SK-N-SH (cell line): Measurements from ENCODE around the gene CDH26. TPM values are rescaled to one million over a fixed set of nuclear protein-coding genes. Genes with fewer than 3 reads are reported as not detected.

ENCODE experiments used
- CTCF ChIA-PET: fragments of 300-600, 350-600 bp; formaldehyde crosslinking; extraction: SDS; loops from one replicate; lab custom pipeline; 2021; lab: Yijun Ruan, JAX
- POLR2A ChIA-PET: fragments of 350-600 bp; sonication (Branson Sonifier 250); formaldehyde crosslinking; extraction: SDS; loops from one replicate; lab custom pipeline; 2020; ENCODE audit warnings: antibody characterized with exemption, inconsistent platforms; lab: Yijun Ruan, JAX
- DNase-seq: peaks from one replicate; pipeline ENCODE4 v3.0.0; 2012
- H2AFZ ChIP-seq: fragments of 200-600 bp; sonication (generic); 2 replicates; pipeline ENCODE4 v1.8.1; 2016; ENCODE audit warnings: antibody characterized with exemption, mild to moderate bottlenecking, low read depth
- H3F3A ChIP-seq: fragments of 200-600 bp; sonication (generic); replicated peaks from 2 replicates; pipeline ENCODE3; 2016; ENCODE audit warnings: antibody characterized with exemption, mild to moderate bottlenecking; ENCODE audit not compliant: insufficient read depth
- H3K27ac ChIP-seq, 2 experiments: fragments of 200-500 bp in 1 of 2; fragments of 200-600 bp in 1 of 2; sonication (Bioruptor generic) in 1 of 2; sonication (generic), shearing (Covaris generic) in 1 of 2; 2 replicates each; pipeline versions ENCODE4 v1.5.1 to v1.6.1; 2014 to 2016; ENCODE audit warnings: low read depth in 2 of 2, inconsistent platforms in 1 of 2, low read length in 1 of 2, mild to moderate bottlenecking in 1 of 2, mixed read lengths in 1 of 2
- H3K27me3 ChIP-seq: fragments of 200-600 bp; sonication (generic), shearing (Covaris generic); 2 replicates; pipeline ENCODE4 v1.6.1; 2016; ENCODE audit warnings: mixed run types; ENCODE audit not compliant: insufficient read depth
- H3K36me3 ChIP-seq, 2 experiments: fragments of 200-500 bp in 1 of 2; fragments of 200-600 bp in 1 of 2; sonication (Bioruptor generic) in 1 of 2; sonication (generic) in 1 of 2; replicated peaks in 1 of 2; 2 replicates each; pipeline versions ENCODE3 to v1.5.1; 2014 to 2016; ENCODE audit warnings: low read length in 1 of 2, mild to moderate bottlenecking in 1 of 2; ENCODE audit not compliant: insufficient read depth in 2 of 2, control insufficient read depth in 1 of 2
- H3K4me1 ChIP-seq, 2 experiments: fragments of 200-500 bp in 1 of 2; fragments of 200-600 bp in 1 of 2; sonication (Bioruptor generic) in 1 of 2; sonication (generic), shearing (Covaris generic) in 1 of 2; 2 replicates each; pipeline versions ENCODE4 v1.5.1 to v1.6.1; 2014 to 2016; ENCODE audit warnings: low read depth in 1 of 2, low read length in 1 of 2, mixed run types in 1 of 2; ENCODE audit not compliant: insufficient read depth in 2 of 2, control insufficient read depth in 1 of 2
- H3K4me2 ChIP-seq: fragments of 200-600 bp; sonication (generic), shearing (Covaris generic); 2 replicates; pipeline ENCODE4 v1.6.1; 2017; ENCODE audit warnings: mixed run types
- H3K4me3 ChIP-seq, 2 experiments: fragments of 200-500 bp in 1 of 2; fragments of 200-600 bp in 1 of 2; sonication (Bioruptor generic) in 1 of 2; sonication (generic), shearing (Covaris generic) in 1 of 2; 2 replicates each; pipeline versions ENCODE4 v1.5.1 to v1.8.1; 2014 to 2016; ENCODE audit warnings: low read depth in 2 of 2, inconsistent platforms in 1 of 2, low read length in 1 of 2, mild to moderate bottlenecking in 1 of 2, mixed read lengths in 1 of 2, moderate library complexity in 1 of 2
- H3K79me2 ChIP-seq: fragments of 200-600 bp; sonication (generic); 2 replicates; pipeline ENCODE4 v1.8.1; 2017; ENCODE audit warnings: mild to moderate bottlenecking; ENCODE audit not compliant: insufficient read depth
- H3K9ac ChIP-seq: fragments of 200-600 bp; sonication (generic); 2 replicates; pipeline ENCODE4 v1.6.1; 2017; ENCODE audit warnings: mixed run types
- H3K9me2 ChIP-seq: fragments of 200-600 bp; sonication (generic); 2 replicates; pipeline ENCODE4 v1.6.1; 2017; ENCODE audit warnings: mixed run types
- H3K9me3 ChIP-seq: fragments of 200-600 bp; sonication (generic); 2 replicates; pipeline ENCODE4 v1.6.1; 2017; ENCODE audit warnings: mixed run types, mild to moderate bottlenecking, moderate library complexity
- H4K20me1 ChIP-seq: fragments of 200-600 bp; sonication (generic); 2 replicates; pipeline ENCODE4 v1.6.1; 2017; ENCODE audit warnings: mild to moderate bottlenecking, mixed run types; ENCODE audit not compliant: insufficient read depth
- CTCF ChIP-seq: fragments of 200-600 bp; sonication (generic); IDR thresholded peaks from 2 replicates; pipeline ENCODE4 v1.6.1; 2017; ENCODE audit warnings: antibody characterized with exemption, mild to moderate bottlenecking, moderate library complexity
- ELF1 ChIP-seq: IDR thresholded peaks from 2 replicates; pipeline ENCODE4 v1.4.0; 2012
- EZH2phosphoT487 ChIP-seq: fragments of 200-600 bp; sonication (generic); IDR thresholded peaks from 2 replicates; pipeline ENCODE4 v1.6.1; 2017; ENCODE audit warnings: low read depth, mixed run types, mild to moderate bottlenecking, antibody characterized with exemption, moderate library complexity, borderline replicate concordance
- FOXJ3 ChIP-seq: sonication (generic); formaldehyde crosslinking; IDR thresholded peaks from 2 replicates; pipeline ENCODE4 v1.5.1; 2020; ENCODE audit warnings: mild to moderate bottlenecking, missing genetic modification reagents
- MEF2A ChIP-seq: IDR thresholded peaks from 2 replicates; pipeline ENCODE4 v1.4.0; 2012; ENCODE audit warnings: low read depth, borderline replicate concordance
- MXI1 ChIP-seq: IDR thresholded peaks from 2 replicates; pipeline ENCODE4 v1.6.1; 2012; ENCODE audit warnings: mild to moderate bottlenecking, low read depth, low read length, improper control_type of control experiment
- NRF1 ChIP-seq: IDR thresholded peaks from 2 replicates; pipeline ENCODE4 v1.6.1; 2012; ENCODE audit warnings: low read depth, mild to moderate bottlenecking, low read length
- RCOR1 ChIP-seq: fragments of 150-350 bp; IDR thresholded peaks from 2 replicates; pipeline ENCODE4 v1.6.1; 2017; ENCODE audit warnings: antibody characterized with exemption, low read length
- RXRA ChIP-seq: IDR thresholded peaks from 2 replicates; pipeline ENCODE4 v1.4.0; 2012; ENCODE audit warnings: low read depth, mild to moderate bottlenecking, borderline replicate concordance
- SIN3A ChIP-seq: IDR thresholded peaks from 2 replicates; pipeline ENCODE4 v1.6.1; 2012; ENCODE audit warnings: low read depth, mild to moderate bottlenecking, low read length, moderate library complexity, borderline replicate concordance
- TCF12 ChIP-seq: IDR thresholded peaks from 2 replicates; pipeline ENCODE4 v1.4.0; 2012
- WGBS: methylation state at CpG from one replicate; pipeline ENCODE4 v1.1.6; 2017; ENCODE audit warnings: low lambda C conversion rate; 5-methylcytosine and 5-hydroxymethylcytosine counted together
- polyA plus RNA-seq, 3 experiments: library from polyadenylated mRNA; depleted of rRNA; stranded (reverse); fragments of >200 nt; gene quantifications; 2 replicates each; pipeline ENCODE4 v1.2.3, GENCODE V29; 2012
- TF ChIP-seq, protein P1 (sequence below): IDR thresholded peaks from 2 replicates; pipeline ENCODE4 v1.4.0; 2012; ENCODE audit warnings: low read depth, borderline replicate concordance
- TF ChIP-seq, protein P2 (sequence below): fragments of 150-350 bp; IDR thresholded peaks from 2 replicates; pipeline ENCODE4 v1.6.1; 2017; ENCODE audit warnings: antibody characterized with exemption, low read length, low read depth, borderline replicate concordance
- TF ChIP-seq, protein P3 (sequence below): fragments of 150-350 bp; IDR thresholded peaks from 2 replicates; pipeline ENCODE4 v1.6.1; 2016; ENCODE audit warnings: mild to moderate bottlenecking, low read depth, low read length
- TF ChIP-seq, protein P4 (sequence below): IDR thresholded peaks from 2 replicates; pipeline ENCODE4; 2012

CDH26 gene
- polyA plus RNA-seq, 1 of the 3 experiments (the other 2 are of a cell fraction) = 0.13 TPM

GRCh38 chr20:59999502-59999901, 41.3 kb downstream of the CDH26 start:
- Histone ChIP-seq H3K27ac (no peak overlapping the region), H3K9me3 (no peaks in the 10 kb centered on the region), H3K9me2 (no peaks in the 10 kb centered on the region), H3K27me3 (no peaks in the 10 kb centered on the region), H2AFZ (no peak overlapping the region), H4K20me1 (no peaks in the 10 kb centered on the region), H3K9ac (no peak overlapping the region), H3K4me3 (no peak overlapping the region), H3K4me2 (no peak overlapping the region), H3F3A (no peaks in the 10 kb centered on the region), H3K79me2 (no peaks in the 10 kb centered on the region), H3K4me1 (no peaks in the 10 kb centered on the region), H3K36me3 (no peaks in the 10 kb centered on the region)
- no peak for DNase-seq
- no peak for TF ChIP-seq NRF1
- ChIA-PET POLR2A (no interaction called here), CTCF (interaction anchor here (1.4 kb wide), 1 partner anchor 14 kb away, joined by 3 read pairs; no protein-coding TSS in a partner anchor)
- 20% methylated on average over 3 of the region's 3 CpGs for WGBS

DNA sequence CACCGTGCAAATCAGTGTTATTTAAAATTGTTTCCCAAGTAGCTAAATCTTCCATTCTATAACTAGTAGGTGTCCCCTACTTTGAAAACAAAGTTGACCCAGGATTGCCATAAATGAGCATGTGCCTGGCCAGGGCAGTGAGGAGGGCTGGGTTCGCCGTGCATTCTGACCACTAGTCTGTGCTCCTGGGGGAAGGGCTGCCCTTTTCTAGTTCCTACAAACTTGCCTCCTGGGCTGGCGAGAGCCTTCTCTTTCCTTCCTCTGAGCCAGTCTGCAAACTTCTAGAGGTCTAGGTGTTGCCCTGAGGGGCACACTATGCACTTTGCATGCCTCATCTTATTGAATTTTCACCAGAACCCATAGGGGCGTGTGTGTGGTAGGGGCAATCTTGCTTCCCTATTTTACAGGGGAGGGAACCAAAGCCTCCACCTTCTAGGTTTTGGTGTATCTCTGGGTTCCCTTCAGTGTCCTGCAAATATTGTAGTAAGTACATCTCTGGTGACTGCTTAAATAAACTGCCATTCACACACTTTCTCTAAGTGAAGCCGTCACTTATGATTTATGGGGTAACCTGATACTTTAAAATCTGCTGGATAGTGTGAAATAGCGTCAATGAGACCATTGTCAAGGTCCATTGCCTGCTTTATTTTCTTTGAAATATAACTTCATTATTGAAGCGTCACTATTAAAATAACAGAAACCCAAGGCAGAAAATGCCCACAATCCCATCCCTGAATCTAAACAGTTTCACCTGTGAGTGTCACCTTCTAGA, 42.2 kb downstream of the CDH26 start:
- POLR2A ChIA-PET = no interaction called here
- H3K27ac ChIP-seq = no peak overlapping the region
- TF ChIP-seq CTCF (no peak), FOXJ3 (CRISPR knock-in tag) (no peak), RCOR1 (no peak), SIN3A (no peak), RXRA (no peak), NRF1 (no peak), TCF12 (no peak), MEF2A (no peak), ELF1 (no peak), MXI1 (no peak), EZH2phosphoT487 (no peak)
- TF ChIP-seq, protein P1, sequence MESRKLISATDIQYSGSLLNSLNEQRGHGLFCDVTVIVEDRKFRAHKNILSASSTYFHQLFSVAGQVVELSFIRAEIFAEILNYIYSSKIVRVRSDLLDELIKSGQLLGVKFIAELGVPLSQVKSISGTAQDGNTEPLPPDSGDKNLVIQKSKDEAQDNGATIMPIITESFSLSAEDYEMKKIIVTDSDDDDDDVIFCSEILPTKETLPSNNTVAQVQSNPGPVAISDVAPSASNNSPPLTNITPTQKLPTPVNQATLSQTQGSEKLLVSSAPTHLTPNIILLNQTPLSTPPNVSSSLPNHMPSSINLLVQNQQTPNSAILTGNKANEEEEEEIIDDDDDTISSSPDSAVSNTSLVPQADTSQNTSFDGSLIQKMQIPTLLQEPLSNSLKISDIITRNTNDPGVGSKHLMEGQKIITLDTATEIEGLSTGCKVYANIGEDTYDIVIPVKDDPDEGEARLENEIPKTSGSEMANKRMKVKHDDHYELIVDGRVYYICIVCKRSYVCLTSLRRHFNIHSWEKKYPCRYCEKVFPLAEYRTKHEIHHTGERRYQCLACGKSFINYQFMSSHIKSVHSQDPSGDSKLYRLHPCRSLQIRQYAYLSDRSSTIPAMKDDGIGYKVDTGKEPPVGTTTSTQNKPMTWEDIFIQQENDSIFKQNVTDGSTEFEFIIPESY = no peak
- TF ChIP-seq, protein P2, sequence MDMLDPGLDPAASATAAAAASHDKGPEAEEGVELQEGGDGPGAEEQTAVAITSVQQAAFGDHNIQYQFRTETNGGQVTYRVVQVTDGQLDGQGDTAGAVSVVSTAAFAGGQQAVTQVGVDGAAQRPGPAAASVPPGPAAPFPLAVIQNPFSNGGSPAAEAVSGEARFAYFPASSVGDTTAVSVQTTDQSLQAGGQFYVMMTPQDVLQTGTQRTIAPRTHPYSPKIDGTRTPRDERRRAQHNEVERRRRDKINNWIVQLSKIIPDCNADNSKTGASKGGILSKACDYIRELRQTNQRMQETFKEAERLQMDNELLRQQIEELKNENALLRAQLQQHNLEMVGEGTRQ = no peak
- TF ChIP-seq, protein P3, sequence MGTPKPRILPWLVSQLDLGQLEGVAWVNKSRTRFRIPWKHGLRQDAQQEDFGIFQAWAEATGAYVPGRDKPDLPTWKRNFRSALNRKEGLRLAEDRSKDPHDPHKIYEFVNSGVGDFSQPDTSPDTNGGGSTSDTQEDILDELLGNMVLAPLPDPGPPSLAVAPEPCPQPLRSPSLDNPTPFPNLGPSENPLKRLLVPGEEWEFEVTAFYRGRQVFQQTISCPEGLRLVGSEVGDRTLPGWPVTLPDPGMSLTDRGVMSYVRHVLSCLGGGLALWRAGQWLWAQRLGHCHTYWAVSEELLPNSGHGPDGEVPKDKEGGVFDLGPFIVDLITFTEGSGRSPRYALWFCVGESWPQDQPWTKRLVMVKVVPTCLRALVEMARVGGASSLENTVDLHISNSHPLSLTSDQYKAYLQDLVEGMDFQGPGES = no peak
- TF ChIP-seq, protein P4, sequence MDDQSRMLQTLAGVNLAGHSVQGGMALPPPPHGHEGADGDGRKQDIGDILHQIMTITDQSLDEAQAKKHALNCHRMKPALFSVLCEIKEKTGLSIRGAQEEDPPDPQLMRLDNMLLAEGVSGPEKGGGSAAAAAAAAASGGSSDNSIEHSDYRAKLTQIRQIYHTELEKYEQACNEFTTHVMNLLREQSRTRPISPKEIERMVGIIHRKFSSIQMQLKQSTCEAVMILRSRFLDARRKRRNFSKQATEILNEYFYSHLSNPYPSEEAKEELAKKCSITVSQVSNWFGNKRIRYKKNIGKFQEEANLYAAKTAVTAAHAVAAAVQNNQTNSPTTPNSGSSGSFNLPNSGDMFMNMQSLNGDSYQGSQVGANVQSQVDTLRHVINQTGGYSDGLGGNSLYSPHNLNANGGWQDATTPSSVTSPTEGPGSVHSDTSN = no peak
- TF ChIP-seq, all 33 proteins: peak for 0

More for the DNA sequence above, 42.2 kb downstream of the CDH26 start:
- no peaks in the 10 kb centered on the region for H3K9me3 ChIP-seq
- no peaks in the 10 kb centered on the region for H3F3A ChIP-seq
- no peaks in the 10 kb centered on the region for H3K36me3 ChIP-seq
- 40% methylated on average over 8 of the region's 8 CpGs for WGBS
- no peak overlapping the region for H3K4me3 ChIP-seq
- H4K20me1 ChIP-seq = no peaks in the 10 kb centered on the region
- no peaks in the 10 kb centered on the region for H3K4me1 ChIP-seq
- no peaks in the 10 kb centered on the region for H3K79me2 ChIP-seq
- no peak overlapping the region for H3K9ac ChIP-seq
- H3K9me2 ChIP-seq = no peaks in the 10 kb centered on the region
- CTCF ChIA-PET = no interaction called here
- DNase-seq = no peak
- H3K27me3 ChIP-seq = no peaks in the 10 kb centered on the region
- H3K4me2 ChIP-seq = no peak overlapping the region
- no peak overlapping the region for H2AFZ ChIP-seq
